Kidney (tissue), 14 donors: ENCODE measurements around the gene WDR89. TPM values are rescaled to one million over a fixed set of nuclear protein-coding genes. Genes with fewer than 3 reads are reported as not detected.

ENCODE experiments used
- DNase-seq, 5 donors: peaks; one replicate each; pipeline ENCODE4 v3.0.0-alpha.2; 2013 to 2020
- FAIRE-seq: peaks from 2 replicates; lab custom pipeline; 2012; peaks lifted over from hg19 to GRCh38; lab: Jason Lieb, UNC
- H3K27ac ChIP-seq, 2 donors: one replicate each; pipeline ENCODE4 v1.7.0; 2013; ENCODE audit warnings: low read depth in 2 of 2, low read length in 2 of 2, inconsistent platforms in 1 of 2
- H3K27me3 ChIP-seq: one replicate; pipeline ENCODE4 v1.7.1; 2013; ENCODE audit warnings: low read length, inconsistent platforms; ENCODE audit not compliant: control insufficient read depth, insufficient read depth
- H3K36me3 ChIP-seq, 3 donors: one replicate each; pipeline versions ENCODE4 v1.7.0 to v1.7.1; 2013; ENCODE audit warnings: low read length in 3 of 3, control low read depth in 1 of 3, inconsistent platforms in 1 of 3; ENCODE audit not compliant: insufficient read depth in 3 of 3, control insufficient read depth in 2 of 3
- H3K4me1 ChIP-seq, 3 donors: one replicate each; pipeline versions ENCODE4 v1.7.0 to v1.7.1; 2013; ENCODE audit warnings: low read length in 3 of 3, inconsistent platforms in 1 of 3, low read depth in 1 of 3; ENCODE audit not compliant: control insufficient read depth in 2 of 3, insufficient read depth in 2 of 3
- H3K4me3 ChIP-seq, 3 donors: one replicate each; pipeline versions ENCODE4 v1.7.0 to v1.8.1; 2013; ENCODE audit warnings: low read length in 3 of 3, control low read depth in 1 of 3, inconsistent platforms in 1 of 3
- H3K9ac ChIP-seq, 3 donors: one replicate each; pipeline versions ENCODE4 v1.7.0 to v1.7.1; 2013; ENCODE audit warnings: low read length in 3 of 3, control low read depth in 1 of 3, inconsistent platforms in 1 of 3
- H3K9me3 ChIP-seq, 3 donors: one replicate each; pipeline versions ENCODE4 v1.7.0 to v1.7.1; 2013; ENCODE audit warnings: low read length in 3 of 3, control low read depth in 1 of 3, inconsistent platforms in 1 of 3; ENCODE audit not compliant: control insufficient read depth in 2 of 3, insufficient read depth in 1 of 3
- CTCF ChIP-seq: IDR thresholded peaks from 3 replicates; pipeline ENCODE4 v1.5.1; 2012; ENCODE audit warnings: mild to moderate bottlenecking, moderate library complexity, borderline replicate concordance; ENCODE audit not compliant: insufficient read depth; ENCODE audit errors: extremely low read depth
- intact Hi-C: fragments of 100-400 bp; cut with DNase I; formaldehyde crosslinking; loops from one replicate; pipeline ENCODE4 v1.11.1; 2022
- polyA plus RNA-seq: library from polyadenylated mRNA; stranded (reverse); fragments of 350-450 nt; fragmentation: Illumina TruSeq; extraction: RNeasy Lipid Tissue Mini Kit (QIAGEN cat#74804); gene quantifications from one replicate; pipeline ENCODE4 v1.2.3, GENCODE V29; 2014; ENCODE audit warnings: low read depth, low replicate concordance; ENCODE audit not compliant: insufficient read depth
- total RNA-seq: library from RNA; stranded (reverse); fragmentation: NEBNext Ultra II Directional; extraction: Animal tissue kit (Norgen Biotek cat#: 25700); gene quantifications from one replicate; pipeline ENCODE4 v1.2.1, GENCODE V29; 2021
- donor health status: control.
- donor health status: control.
- donor health status: control.
- donor health status: control.
- donor health status: control.
- donor health status: DM: yes; HTN: yes; CAD: no.
- donor health status: Normal renal cell carcinoma (clear cell type).

Gene WDR89
- total and polyA plus RNA-seq, 2 donors from 2014 or later: 10.8 to 15.7 TPM

DNA sequence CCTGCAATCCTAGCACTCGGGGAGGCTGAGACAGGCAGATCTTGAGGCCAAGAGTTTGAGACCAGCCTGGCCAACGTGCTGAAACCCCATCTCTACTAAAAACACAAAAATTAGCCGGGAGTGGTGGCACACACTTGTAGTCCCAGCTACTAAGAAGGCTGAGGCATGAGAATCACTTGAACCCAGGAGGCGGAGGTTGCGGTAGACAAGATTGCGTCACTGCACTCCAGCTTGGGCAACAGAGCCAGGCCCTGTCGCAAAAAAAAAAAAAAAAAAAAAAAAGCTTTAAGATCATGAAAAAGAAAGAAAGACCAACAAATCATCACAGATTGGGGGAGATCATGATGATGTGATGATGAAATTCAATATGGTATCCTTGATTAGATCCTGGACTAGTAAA, 30.6 kb downstream of the WDR89 start:
- no peaks in the 10 kb centered on the region for H3K27me3 ChIP-seq
- intact Hi-C loops: no loop called here
- TF ChIP-seq CTCF: no peak
- no peak for FAIRE-seq
- no peaks in the 10 kb centered on the region for H3K9me3 ChIP-seq
- H3K9ac ChIP-seq: no peak overlapping the region
- H3K4me1 ChIP-seq: no peaks in the 10 kb centered on the region
- H3K4me3 ChIP-seq: no peak overlapping the region
- H3K27ac ChIP-seq: no peak overlapping the region
- peaks cover 0 to 7% (median 0%) of the 10 kb centered on the region in 3 donors for H3K36me3 ChIP-seq
- DNase-seq: no peak

DNA sequence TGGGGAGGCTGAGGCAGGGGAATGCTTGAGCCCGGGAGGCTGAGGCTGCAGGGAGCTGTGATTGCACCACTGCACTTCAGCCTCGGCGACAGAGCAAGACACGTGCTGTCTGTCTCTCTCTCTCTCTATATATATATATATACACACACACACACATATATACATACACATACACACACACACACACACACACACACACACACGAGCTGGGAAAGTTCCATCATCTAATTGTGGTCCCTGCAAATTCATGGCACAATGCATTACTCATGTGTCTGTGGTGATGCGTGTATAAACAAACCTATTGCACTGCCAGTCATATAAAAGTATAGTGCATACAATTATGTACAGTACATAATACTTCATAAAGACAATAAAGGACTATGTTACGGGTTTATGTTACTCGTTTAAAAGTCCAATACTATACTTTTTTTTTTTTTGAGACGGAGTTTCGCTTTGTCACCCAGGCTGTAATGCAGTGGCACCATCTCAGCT, 36.6 kb downstream of the WDR89 start:
- TF ChIP-seq CTCF: no peak
- H3K36me3 ChIP-seq: no peaks in the 10 kb centered on the region
- no peaks in the 10 kb centered on the region for H3K27me3 ChIP-seq
- H3K4me3 ChIP-seq: no peak overlapping the region
- DNase-seq: no peak
- H3K27ac ChIP-seq: no peak overlapping the region
- H3K4me1 ChIP-seq: peaks cover 0 to 2% (median 0%) of the 10 kb centered on the region in 3 donors
- intact Hi-C loops: no loop called here
- no peak for FAIRE-seq
- H3K9ac ChIP-seq: no peak overlapping the region
- H3K9me3 ChIP-seq: no peaks in the 10 kb centered on the region

DNA sequence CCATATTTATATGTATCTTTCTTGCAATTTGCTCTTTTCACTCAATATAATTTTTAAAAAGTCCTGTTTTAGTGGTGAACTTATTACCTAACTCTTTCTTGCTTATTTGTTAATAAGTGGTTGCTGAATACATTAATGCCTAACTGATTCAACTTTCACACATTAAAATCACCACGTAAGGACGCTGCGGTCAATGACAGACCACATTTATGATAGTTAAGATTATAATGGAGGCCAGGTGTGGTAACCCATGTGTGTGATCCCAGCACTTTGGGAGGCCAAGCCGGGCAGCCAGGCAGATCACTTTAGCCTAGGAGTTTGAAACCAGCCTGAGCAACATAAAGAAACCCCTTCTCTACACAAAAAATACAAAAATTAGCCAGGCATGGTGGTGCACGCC, 37.0 kb downstream of the WDR89 start:
- no peak overlapping the region for H3K9ac ChIP-seq
- H3K36me3 ChIP-seq: peaks cover 0 to under 1% (median 0%) of the 10 kb centered on the region in 3 donors
- no peak overlapping the region for H3K4me3 ChIP-seq
- TF ChIP-seq CTCF: no peak
- DNase-seq (no peak), FAIRE-seq (no peak)
- H3K27ac ChIP-seq: no peak overlapping the region
- H3K4me1 ChIP-seq: peaks cover 0 to 2% (median 0%) of the 10 kb centered on the region in 3 donors
- no peaks in the 10 kb centered on the region for H3K9me3 ChIP-seq
- no peaks in the 10 kb centered on the region for H3K27me3 ChIP-seq
- intact Hi-C loops: no loop called here
